HUES48 (cell line): Measurements from ENCODE around the gene AK6.
"Not testable (repeated sequence)": the region's sequence is repeated elsewhere in the genome, so short reads cannot be mapped to it uniquely, and the experiment has no call there.

Experiments used
- H3K27ac ChIP-seq: one replicate; pipeline ENCODE4 v1.7.0; 2013; ENCODE audit warnings: low read depth, low read length, inconsistent platforms
- H3K27me3 ChIP-seq: 2 replicates; pipeline ENCODE4 v1.6.1; 2013; ENCODE audit warnings: mild to moderate bottlenecking, low read length; ENCODE audit not compliant: control insufficient read depth, insufficient read depth
- H3K36me3 ChIP-seq: 2 replicates; pipeline ENCODE4 v1.6.1; 2013; ENCODE audit warnings: low read length; ENCODE audit not compliant: control insufficient read depth, insufficient read depth
- H3K4me1 ChIP-seq: 2 replicates; pipeline ENCODE4 v1.6.1; 2013; ENCODE audit warnings: mild to moderate bottlenecking, low read length; ENCODE audit not compliant: control insufficient read depth, insufficient read depth
- H3K4me3 ChIP-seq: 2 replicates; pipeline ENCODE4 v1.5.1; 2013; ENCODE audit warnings: mild to moderate bottlenecking, low read depth, low read length
- H3K9ac ChIP-seq: 2 replicates; pipeline ENCODE4 v1.6.1; 2013; ENCODE audit warnings: mild to moderate bottlenecking, low read depth, low read length, moderate library complexity
- H3K9me3 ChIP-seq: 2 replicates; pipeline ENCODE4 v1.6.1; 2013; ENCODE audit warnings: low read length; ENCODE audit not compliant: control insufficient read depth, insufficient read depth

Gene AK6

DNA sequence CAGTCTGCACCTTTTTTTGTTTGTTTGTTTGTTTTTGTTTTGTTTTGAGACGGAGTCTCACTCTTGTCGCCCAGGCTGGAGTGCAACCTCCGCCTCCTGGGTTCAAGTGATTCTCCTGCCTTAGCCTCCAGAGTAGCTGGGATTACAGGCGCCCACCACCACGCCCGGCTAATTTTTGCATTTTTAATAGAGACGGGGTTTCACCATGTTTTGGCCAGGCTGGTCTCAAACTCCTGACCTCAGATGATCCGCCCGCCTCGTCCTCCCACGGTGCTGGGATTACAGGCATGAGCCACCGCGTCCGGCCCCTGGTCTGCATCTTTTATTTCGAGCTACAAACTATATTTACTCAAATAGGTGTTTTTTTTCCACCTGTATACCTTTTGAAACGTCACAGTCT lies 1.0 kb upstream of the AK6 start:
- H3K4me3 ChIP-seq, result peak overlapping the region; percentile 88
- H3K9ac ChIP-seq, result peak overlapping the region; percentile 97
- H3K27me3 ChIP-seq, H3K4me1 ChIP-seq, H3K9me3 ChIP-seq: not testable (repeated sequence)
- H3K36me3 ChIP-seq, result peaks cover 38% of the 10 kb centered on the region
- H3K27ac ChIP-seq, result peak overlapping the region; percentile 100

DNA sequence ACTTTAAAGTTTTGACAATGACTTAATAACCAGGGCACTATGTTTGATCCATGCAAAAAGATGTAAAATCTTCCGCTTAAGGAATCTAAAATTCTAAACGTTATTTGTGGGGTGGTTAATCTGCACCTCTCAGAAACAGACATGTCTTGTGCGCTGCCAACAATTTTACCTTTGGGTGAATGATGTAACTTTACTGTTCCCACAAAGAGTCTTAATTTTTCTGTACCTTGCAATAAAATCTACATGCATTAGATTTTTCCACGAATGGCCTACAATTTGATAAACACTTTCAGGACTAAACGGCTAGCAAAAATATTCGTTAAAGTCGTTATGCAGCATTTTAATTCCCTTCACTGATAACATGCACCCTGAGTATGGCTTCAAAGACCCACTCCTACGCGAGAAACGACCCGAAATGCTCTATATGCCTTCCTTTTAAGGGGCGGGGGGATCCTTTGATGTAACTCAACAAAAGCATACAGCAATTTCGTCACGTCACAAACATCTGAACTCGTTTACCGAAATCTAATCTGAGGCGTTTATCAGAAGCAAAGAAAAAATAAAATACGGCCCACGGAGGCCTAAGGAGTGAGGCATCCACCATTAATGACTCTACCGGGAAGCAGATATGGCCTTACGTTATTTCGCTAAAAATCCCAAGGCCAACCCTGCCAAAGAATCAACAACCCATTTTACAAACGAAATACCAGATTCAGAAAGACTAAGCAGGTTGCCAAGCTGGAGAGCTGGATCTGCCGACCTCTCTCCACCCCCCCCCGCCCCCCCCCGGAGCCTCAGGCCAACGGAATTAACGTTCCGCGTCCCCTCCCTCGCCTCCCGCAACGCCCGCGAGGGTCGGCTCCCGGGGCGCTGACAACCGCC lies 621 bp downstream of the AK6 start:
- H3K9ac ChIP-seq, result peak overlapping the region; percentile 97
- peak overlapping the region; percentile 88 for H3K4me3 ChIP-seq
- 0 out of 2 replicates have a peak, but pooled peaks cover 4% of the 10 kb centered on the region for H3K4me1 ChIP-seq
- no peaks in the 10 kb centered on the region for H3K9me3 ChIP-seq
- H3K27ac ChIP-seq, result peak overlapping the region; percentile 100
- peaks cover 35% of the 10 kb centered on the region for H3K36me3 ChIP-seq
- no peaks in the 10 kb centered on the region for H3K27me3 ChIP-seq

DNA sequence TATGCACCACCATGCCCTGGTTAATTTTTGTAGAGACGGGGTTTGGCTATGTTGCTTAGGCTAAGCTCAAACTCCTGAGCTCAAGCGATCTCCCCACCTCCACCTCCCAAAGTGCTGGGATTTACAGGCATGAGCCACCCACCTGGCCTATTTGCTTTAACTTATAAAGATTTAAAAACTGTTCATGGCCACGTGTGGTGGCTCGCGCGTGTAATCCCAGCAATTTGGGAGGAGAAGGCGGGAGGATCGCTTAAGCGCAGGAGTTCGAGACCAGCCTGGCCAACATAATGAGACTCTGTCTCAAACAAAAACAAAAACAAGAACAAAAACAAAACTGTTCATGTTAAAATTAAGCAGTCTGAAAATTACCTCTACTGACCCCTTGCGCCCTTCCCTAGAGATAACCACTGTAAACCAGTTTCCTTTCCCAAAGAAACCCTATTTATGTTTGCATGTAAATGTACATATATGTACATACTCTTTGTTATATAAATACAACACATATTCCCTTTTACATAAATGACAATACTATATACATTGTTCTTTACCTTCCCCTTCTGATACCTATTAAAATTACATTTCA lies 1.5 kb downstream of the AK6 start:
- no peaks in the 10 kb centered on the region for H3K27me3 ChIP-seq
- H3K27ac ChIP-seq, result no peak overlapping the region
- peak overlapping the region; percentile 97 for H3K9ac ChIP-seq
- H3K36me3 ChIP-seq, result peaks cover 38% of the 10 kb centered on the region
- H3K9me3 ChIP-seq, result no peaks in the 10 kb centered on the region
- peak overlapping the region; percentile 88 for H3K4me3 ChIP-seq
- 0 out of 2 replicates have a peak, but pooled peaks cover 4% of the 10 kb centered on the region for H3K4me1 ChIP-seq

DNA sequence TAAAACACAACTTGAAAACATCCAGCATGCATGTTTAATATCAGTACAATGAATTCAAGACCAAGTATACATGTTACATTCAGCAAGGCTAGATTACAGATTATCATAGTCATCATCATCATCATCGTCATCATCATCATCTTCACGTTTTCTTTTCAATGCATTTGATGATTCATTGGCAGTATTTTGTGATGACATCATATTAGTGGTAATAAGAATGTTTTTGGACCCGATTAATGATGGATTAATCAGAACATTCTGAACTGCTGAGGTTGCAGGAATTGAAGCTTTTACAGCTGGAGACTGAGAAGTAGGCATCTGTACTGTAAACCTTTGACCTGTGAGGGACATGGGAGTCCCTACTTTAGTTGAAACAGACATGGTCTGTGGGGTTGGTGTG lies 4.5 kb downstream of the AK6 start:
- 0 out of 2 replicates have a peak, but pooled peaks cover 4% of the 10 kb centered on the region for H3K4me1 ChIP-seq
- no peaks in the 10 kb centered on the region for H3K9me3 ChIP-seq
- H3K36me3 ChIP-seq, result peaks cover 40% of the 10 kb centered on the region
- H3K27ac ChIP-seq, result no peak overlapping the region
- no peaks in the 10 kb centered on the region for H3K27me3 ChIP-seq
- H3K4me3 ChIP-seq, result no peak overlapping the region
- no peak overlapping the region for H3K9ac ChIP-seq

DNA sequence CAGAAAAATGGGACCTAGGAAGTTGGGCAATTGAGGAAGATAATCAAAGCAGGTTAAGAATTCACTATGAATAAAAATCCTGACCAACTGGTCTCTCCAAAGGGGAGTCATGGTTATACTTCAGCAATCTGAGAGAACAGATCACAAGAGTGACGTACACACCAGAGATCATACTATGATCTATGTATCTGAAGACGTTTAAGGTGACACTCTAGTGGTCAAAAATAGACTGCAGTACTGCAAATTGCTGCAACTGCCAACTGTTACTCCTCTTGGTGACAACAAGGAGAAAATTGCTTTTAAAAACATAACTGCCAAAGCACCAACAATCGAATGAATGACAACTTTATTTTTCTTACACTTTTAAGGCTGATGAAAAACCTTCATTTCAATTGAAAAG lies 4.9 kb downstream of the AK6 start:
- Histone ChIP-seq H3K36me3 (peaks cover 40% of the 10 kb centered on the region), H3K27ac (no peak overlapping the region)

DNA sequence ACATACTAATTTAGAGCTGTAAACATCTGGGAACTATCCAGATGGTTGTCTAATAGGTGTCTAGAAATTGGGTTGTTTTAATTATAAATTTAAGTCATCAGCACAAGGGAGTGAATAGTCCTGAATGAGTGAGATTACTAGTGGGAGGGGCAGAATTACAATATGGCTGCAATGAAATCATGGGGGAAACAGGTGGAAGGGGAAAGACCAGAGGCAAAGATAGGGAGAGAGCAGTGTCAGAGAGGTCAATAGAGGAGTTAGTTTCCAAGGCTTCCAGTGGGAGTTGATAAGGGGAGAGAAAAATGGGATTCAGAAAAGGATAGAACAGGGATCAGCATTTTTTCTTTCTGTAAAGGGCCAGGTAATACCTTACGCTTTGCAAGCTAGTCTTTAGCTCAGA lies 8.9 kb downstream of the AK6 start:
- H3K9ac ChIP-seq, result no peak overlapping the region
- no peak overlapping the region for H3K27ac ChIP-seq
- H3K9me3 ChIP-seq, result no peaks in the 10 kb centered on the region
- H3K36me3 ChIP-seq, result peaks cover 36% of the 10 kb centered on the region
- no peaks in the 10 kb centered on the region for H3K4me1 ChIP-seq
- H3K4me3 ChIP-seq, result no peak overlapping the region
- H3K27me3 ChIP-seq, result no peaks in the 10 kb centered on the region

More for the DNA sequence above, 4.9 kb downstream of the AK6 start:
- Histone ChIP-seq H3K4me1 (0 out of 2 replicates have a peak, but pooled peaks cover 4% of the 10 kb centered on the region), H3K9ac (no peak overlapping the region), H3K9me3 (no peaks in the 10 kb centered on the region), H3K4me3 (no peak overlapping the region), H3K27me3 (no peaks in the 10 kb centered on the region)

DNA sequence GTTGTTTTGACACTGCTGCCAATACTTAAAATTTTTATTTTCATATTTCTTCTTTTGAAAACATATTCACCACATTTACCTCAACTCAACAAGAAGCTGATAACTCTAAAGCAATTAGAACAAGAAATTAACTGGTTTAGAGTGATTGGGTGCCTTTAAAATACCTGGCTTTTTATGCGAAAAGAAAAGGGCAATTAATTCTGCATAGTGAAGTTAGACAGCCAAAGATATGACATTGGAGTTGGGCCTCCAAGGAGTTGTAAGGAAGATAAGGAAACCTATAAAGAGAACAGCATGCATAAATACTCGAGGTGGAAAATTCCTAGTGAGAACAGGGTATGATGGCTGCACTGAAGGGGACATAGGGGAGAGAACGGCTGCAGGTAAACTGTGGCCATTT lies 9.6 kb downstream of the AK6 start:
- peaks cover 36% of the 10 kb centered on the region for H3K36me3 ChIP-seq

DNA sequence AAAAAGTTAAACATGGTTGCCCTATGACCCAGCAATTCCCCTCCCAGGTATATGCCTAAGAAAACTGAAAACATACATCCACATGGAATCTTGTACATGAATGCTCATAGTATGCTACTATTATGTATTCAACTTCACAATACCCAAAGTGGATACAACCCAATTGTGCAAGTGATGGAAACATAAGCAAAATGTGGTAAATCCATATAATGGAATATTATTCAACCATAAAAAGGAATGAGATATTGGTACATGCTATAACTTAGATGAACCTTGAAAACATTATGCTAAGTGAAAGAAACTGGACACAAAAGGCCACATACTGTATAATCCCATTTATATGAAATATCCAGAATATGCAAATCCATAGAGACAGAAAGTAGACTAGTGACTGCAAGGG lies 18.7 kb downstream of the AK6 start:
- H3K9me3 ChIP-seq, result no peaks in the 10 kb centered on the region
- H3K36me3 ChIP-seq, result peaks cover 48% of the 10 kb centered on the region
- no peak overlapping the region for H3K27ac ChIP-seq
- no peak overlapping the region for H3K4me3 ChIP-seq
- H3K27me3 ChIP-seq, result no peaks in the 10 kb centered on the region
- H3K9ac ChIP-seq, result no peak overlapping the region
- H3K4me1 ChIP-seq, result no peaks in the 10 kb centered on the region

More for the DNA sequence above, 9.6 kb downstream of the AK6 start:
- H3K4me1 ChIP-seq, result no peaks in the 10 kb centered on the region
- H3K9ac ChIP-seq, result no peak overlapping the region
- H3K27me3 ChIP-seq, result no peaks in the 10 kb centered on the region
- H3K4me3 ChIP-seq, result no peak overlapping the region
- no peak overlapping the region for H3K27ac ChIP-seq
- H3K9me3 ChIP-seq, result no peaks in the 10 kb centered on the region

DNA sequence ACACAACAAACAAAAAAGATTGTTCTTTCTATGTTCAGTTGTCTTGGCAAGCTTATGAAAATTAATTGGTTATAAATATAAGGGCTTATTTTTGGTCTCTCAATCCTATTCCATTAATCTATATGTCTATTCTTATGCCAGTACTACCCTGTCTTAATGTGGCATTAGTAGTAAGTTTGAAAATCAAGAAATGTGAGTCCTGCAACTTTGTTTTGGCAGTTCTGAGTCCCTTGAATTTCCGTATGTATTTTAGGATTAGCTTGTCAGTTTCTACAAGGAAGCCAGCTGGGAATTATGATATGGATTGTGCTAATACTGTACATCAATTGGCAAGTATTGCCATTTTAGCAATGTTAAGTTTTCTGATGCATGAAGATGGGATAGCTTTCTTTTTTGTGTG lies 26.2 kb downstream of the AK6 start:
- no peaks in the 10 kb centered on the region for H3K27me3 ChIP-seq
- H3K4me1 ChIP-seq, result no peaks in the 10 kb centered on the region
- no peaks in the 10 kb centered on the region for H3K9me3 ChIP-seq
- no peak overlapping the region for H3K4me3 ChIP-seq
- H3K27ac ChIP-seq, result no peak overlapping the region
- H3K36me3 ChIP-seq, result no peaks in the 10 kb centered on the region
- H3K9ac ChIP-seq, result no peak overlapping the region

DNA sequence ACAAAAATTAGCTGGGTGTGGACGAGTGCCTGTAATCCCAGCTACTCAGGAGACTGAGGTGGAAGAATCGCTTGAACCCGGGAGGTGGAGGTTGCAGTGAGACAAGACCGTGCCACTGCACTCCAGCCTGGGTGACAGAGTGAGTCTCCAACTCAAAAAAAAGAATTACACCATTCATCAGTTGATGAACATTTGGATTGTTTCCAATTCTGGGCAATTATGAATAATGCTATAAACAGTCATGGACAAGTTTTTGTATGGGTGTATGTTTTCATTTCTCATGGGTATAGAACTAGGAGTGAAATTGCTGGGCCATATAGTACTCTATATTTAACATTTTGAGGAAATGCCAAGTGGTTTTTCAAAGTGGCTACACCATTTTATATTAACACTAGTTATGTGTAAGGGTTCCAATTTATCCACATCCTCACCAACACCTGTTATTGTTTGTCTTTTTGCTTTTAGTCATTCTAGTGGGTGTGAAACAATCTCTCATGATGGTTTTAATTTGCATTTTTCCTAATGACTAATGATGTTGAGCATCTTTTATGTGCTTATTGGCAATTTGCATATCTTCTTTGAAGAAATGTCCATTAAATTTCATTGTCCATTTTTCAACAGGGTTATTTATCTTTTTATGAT lies 27.7 kb downstream of the AK6 start:
- Histone ChIP-seq H3K9ac (no peak overlapping the region), H3K9me3 (no peaks in the 10 kb centered on the region), H3K36me3 (no peaks in the 10 kb centered on the region), H3K27ac (no peak overlapping the region), H3K4me3 (no peak overlapping the region), H3K4me1 (no peaks in the 10 kb centered on the region), H3K27me3 (no peaks in the 10 kb centered on the region)
